H1 (cell line): ENCODE measurements around the gene ITPK1. TPM values are rescaled to one million over a fixed set of nuclear protein-coding genes. Genes with fewer than 3 reads are reported as not detected.

Experiments
- CTCF ChIA-PET: fragments of 300-600 bp; sonication (Branson Sonifier 250); formaldehyde crosslinking; loops from one replicate; lab custom pipeline; 2021; ENCODE audit not compliant: partially characterized antibody; lab: Charles Lee
- POLR2A ChIA-PET: fragments of 300-600 bp; sonication (Branson Sonifier 250); formaldehyde crosslinking; loops from one replicate; lab custom pipeline; 2021; ENCODE audit warnings: inconsistent platforms; ENCODE audit not compliant: partially characterized antibody; lab: Charles Lee
- DNase-seq, 2 experiments: peaks; one replicate each; pipeline versions ENCODE4 v3.0.0 to v3.0.0-alpha.2; 2010 to 2022; ENCODE audit warnings: low spot score in 2 of 2, low read depth in 1 of 2, mixed read lengths in 1 of 2
- FAIRE-seq: peaks from 2 replicates; lab custom pipeline; 2011; peaks lifted over from hg19 to GRCh38; lab: Jason Lieb, UNC
- H2AFZ ChIP-seq: 2 replicates; pipeline ENCODE4 v1.8.1; 2012; ENCODE audit warnings: low read length, inconsistent platforms
- H2AK5ac ChIP-seq: 2 replicates; pipeline ENCODE4 v1.6.1; 2013; ENCODE audit warnings: low read depth, low read length
- H2BK120ac ChIP-seq: replicated peaks from 2 replicates; pipeline ENCODE3; 2013; ENCODE audit warnings: low read depth, low read length, inconsistent platforms
- H2BK12ac ChIP-seq: 2 replicates; pipeline ENCODE4 v1.6.1; 2013; ENCODE audit warnings: low read depth, low read length
- H2BK15ac ChIP-seq: 2 replicates; pipeline ENCODE4 v1.6.1; 2013; ENCODE audit warnings: low read length
- H2BK20ac ChIP-seq: 2 replicates; pipeline ENCODE4 v1.6.1; 2013; ENCODE audit warnings: low read length
- H2BK5ac ChIP-seq: 2 replicates; pipeline ENCODE4 v1.6.1; 2013; ENCODE audit warnings: low read depth, low read length
- H3K14ac ChIP-seq: 2 replicates; pipeline ENCODE4 v1.6.1; 2013; ENCODE audit warnings: inconsistent platforms; ENCODE audit not compliant: insufficient read length
- H3K18ac ChIP-seq: 2 replicates; pipeline ENCODE4 v1.6.1; 2013; ENCODE audit warnings: low read length; ENCODE audit errors: extremely low read depth
- H3K23ac ChIP-seq: 2 replicates; pipeline ENCODE4 v1.6.1; 2013; ENCODE audit warnings: inconsistent platforms; ENCODE audit not compliant: insufficient read length
- H3K23me2 ChIP-seq: 2 replicates; pipeline ENCODE4 v1.6.1; 2013; ENCODE audit warnings: low read depth, low read length
- H3K27ac ChIP-seq: 2 replicates; pipeline ENCODE4 v1.6.1; 2011; ENCODE audit warnings: low read depth, low read length, inconsistent platforms
- H3K27me3 ChIP-seq, 4 experiments: replicated peaks in 1 of 4; 1 replicate in 1 of 4; 2 replicates in 3 of 4; pipeline versions ENCODE4 v1.6.1 to v1.8.1; 2011 to 2013; ENCODE audit warnings: low read length in 3 of 4, mild to moderate bottlenecking in 3 of 4, inconsistent platforms in 2 of 4, mixed read lengths in 2 of 4, moderate library complexity in 1 of 4; ENCODE audit not compliant: control insufficient read depth in 3 of 4, insufficient read depth in 3 of 4; ENCODE audit errors: extremely low read depth in 1 of 4
- H3K36me3 ChIP-seq, 4 experiments: 2 replicates each; pipeline versions ENCODE4 v1.6.1 to v1.8.1; 2011 to 2013; ENCODE audit warnings: mild to moderate bottlenecking in 4 of 4, low read length in 3 of 4, moderate library complexity in 2 of 4, control low read depth in 1 of 4, inconsistent platforms in 1 of 4; ENCODE audit not compliant: insufficient read depth in 4 of 4, control insufficient read depth in 2 of 4
- H3K4ac ChIP-seq: replicated peaks from 2 replicates; pipeline ENCODE3; 2013; ENCODE audit warnings: low read length, low read depth, mixed read lengths, inconsistent platforms; ENCODE audit not compliant: insufficient read length
- H3K4me1 ChIP-seq, 4 experiments: replicated peaks in 1 of 4; 1 replicate in 1 of 4; 2 replicates in 3 of 4; pipeline versions ENCODE4 v1.6.1 to v1.8.1; 2011 to 2013; ENCODE audit warnings: low read length in 3 of 4, inconsistent platforms in 2 of 4, mixed read lengths in 1 of 4; ENCODE audit not compliant: insufficient read depth in 4 of 4, control insufficient read depth in 3 of 4
- H3K4me2 ChIP-seq, 2 experiments: 2 replicates each; pipeline versions ENCODE4 v1.6.1 to v1.8.1; 2011 to 2013; ENCODE audit warnings: low read depth in 2 of 2, low read length in 2 of 2, control low read depth in 1 of 2, inconsistent platforms in 1 of 2, mild to moderate bottlenecking in 1 of 2; ENCODE audit not compliant: insufficient read depth in 1 of 2
- H3K4me3 ChIP-seq, 4 experiments: fragments of 200-600, 300-600 bp in 1 of 4; sonication (generic), shearing (Covaris generic), sonication (Bioruptor Twin) in 1 of 4; 2 replicates each; pipeline versions ENCODE4 v1.5.1 to v1.8.1; 2011 to 2016; ENCODE audit warnings: low read length in 4 of 4, low read depth in 3 of 4, control low read depth in 2 of 4, inconsistent platforms in 2 of 4, mild to moderate bottlenecking in 2 of 4, mixed read lengths in 1 of 4, moderate library complexity in 1 of 4; ENCODE audit not compliant: insufficient read depth in 2 of 4; ENCODE audit errors: extremely low read depth in 1 of 4
- H3K56ac ChIP-seq: replicated peaks from 2 replicates; pipeline ENCODE3; 2013; ENCODE audit warnings: low read depth, mild to moderate bottlenecking, mixed read lengths, low read length, inconsistent platforms; ENCODE audit not compliant: insufficient read length
- H3K79me1 ChIP-seq: 2 replicates; pipeline ENCODE4 v1.6.1; 2013; ENCODE audit warnings: low read depth, low read length, control low read depth
- H3K79me2 ChIP-seq, 2 experiments: 2 replicates each; pipeline versions ENCODE4 v1.6.1 to v1.8.1; 2012 to 2013; ENCODE audit warnings: low read length in 2 of 2, mild to moderate bottlenecking in 2 of 2, inconsistent platforms in 1 of 2; ENCODE audit not compliant: insufficient read depth in 2 of 2, control insufficient read depth in 1 of 2
- H3K9ac ChIP-seq, 4 experiments: replicated peaks in 1 of 4; 1 replicate in 1 of 4; 2 replicates in 3 of 4; pipeline versions ENCODE4 v1.6.1 to v1.8.1; 2011 to 2013; ENCODE audit warnings: low read depth in 3 of 4, low read length in 3 of 4, control low read depth in 2 of 4, mild to moderate bottlenecking in 2 of 4, moderate library complexity in 2 of 4, inconsistent platforms in 1 of 4; ENCODE audit errors: extremely low read depth in 1 of 4
- H3K9me3 ChIP-seq, 2 experiments: 2 replicates each; pipeline versions ENCODE4 v1.6.1 to v1.8.1; 2012 to 2013; ENCODE audit warnings: mild to moderate bottlenecking in 2 of 2, moderate library complexity in 2 of 2, control low read depth in 1 of 2, inconsistent platforms in 1 of 2, low read depth in 1 of 2, low read length in 1 of 2, mixed read lengths in 1 of 2; ENCODE audit not compliant: insufficient read depth in 2 of 2
- H4K20me1 ChIP-seq, 2 experiments: replicated peaks in 1 of 2; 2 replicates each; pipeline versions ENCODE3 to v1.8.1; 2011 to 2013; ENCODE audit warnings: inconsistent platforms in 2 of 2, low read length in 2 of 2, mild to moderate bottlenecking in 1 of 2; ENCODE audit not compliant: insufficient read depth in 2 of 2, control insufficient read depth in 1 of 2
- H4K5ac ChIP-seq: 2 replicates; pipeline ENCODE4 v1.6.1; 2013; ENCODE audit warnings: low read length, low read depth, mixed read lengths, inconsistent platforms; ENCODE audit not compliant: insufficient read length
- H4K8ac ChIP-seq: 2 replicates; pipeline ENCODE4 v1.8.0; 2013; ENCODE audit warnings: mild to moderate bottlenecking, moderate library complexity, low read length, inconsistent platforms; ENCODE audit not compliant: insufficient read depth; ENCODE audit errors: extremely low read depth
- H4K91ac ChIP-seq: replicated peaks from 2 replicates; pipeline ENCODE3; 2013; ENCODE audit warnings: low read length, mixed read lengths, inconsistent platforms; ENCODE audit not compliant: insufficient read length
- KDM5A ChIP-seq: fragments of 200-600 bp; IDR thresholded peaks from 2 replicates; pipeline ENCODE4 v1.7.1; 2012; ENCODE audit warnings: mild to moderate bottlenecking, low read length, inconsistent platforms, mixed read lengths
- WGBS, 2 experiments: shearing (Covaris generic) in 1 of 2; methylation state at CpG; one replicate each; pipeline versions ENCODE4 v1.1.6 to v1.1.7; 2013 to 2015; ENCODE audit warnings: low lambda C conversion rate in 2 of 2, mixed read lengths in 2 of 2, inconsistent platforms in 1 of 2, low coverage in 1 of 2, missing lambda C conversion rate in 1 of 2; ENCODE audit not compliant: insufficient replicate concordance in 2 of 2, insufficient coverage in 1 of 2, insufficient read length in 1 of 2; ENCODE audit errors: extremely low coverage in 1 of 2, missing lambda C conversion rate in 1 of 2; 5-methylcytosine and 5-hydroxymethylcytosine counted together
- polyA plus RNA-seq, 7 experiments: library from polyadenylated mRNA; depleted of rRNA in 3 of 7; stranded (reverse) in 5 of 7; unstranded in 2 of 7; fragments of >200 nt in 5 of 7; fragments of 200-250 nt in 2 of 7; gene quantifications; 1 replicate in 5 of 7; 2 replicates in 1 of 7; 4 replicates in 1 of 7; pipeline versions ENCODE4 v1.2.1 to v1.2.3, GENCODE V29; 2011 to 2013; ENCODE audit warnings: missing spikeins in 2 of 7, mixed read lengths in 2 of 7
- total RNA-seq: library from RNA; stranded (reverse); fragmentation: NEBNext Ultra II Directional; extraction: Animal tissue kit (Norgen Biotek cat#: 25700); gene quantifications from 2 replicates; pipeline ENCODE4 v1.2.1, GENCODE V29; 2021
- TF ChIP-seq, protein P1 (sequence below), 3 experiments: IDR thresholded peaks; 1 replicate in 2 of 3; 2 replicates in 1 of 3; pipeline versions ENCODE4 v1.5.1 to v1.6.1; 2011; ENCODE audit warnings: low read length in 3 of 3, mild to moderate bottlenecking in 3 of 3, inconsistent platforms in 2 of 3, low read depth in 1 of 3, moderate library complexity in 1 of 3; ENCODE audit not compliant: insufficient read depth in 1 of 3; ENCODE audit errors: control extremely low read depth in 1 of 3

The ITPK1 gene
- total and polyA plus RNA-seq, 2 of the 8 experiments (the other 6 are each of a cell fraction or from before 2014, with no cell fraction given), result 108 to 143 TPM

DNA sequence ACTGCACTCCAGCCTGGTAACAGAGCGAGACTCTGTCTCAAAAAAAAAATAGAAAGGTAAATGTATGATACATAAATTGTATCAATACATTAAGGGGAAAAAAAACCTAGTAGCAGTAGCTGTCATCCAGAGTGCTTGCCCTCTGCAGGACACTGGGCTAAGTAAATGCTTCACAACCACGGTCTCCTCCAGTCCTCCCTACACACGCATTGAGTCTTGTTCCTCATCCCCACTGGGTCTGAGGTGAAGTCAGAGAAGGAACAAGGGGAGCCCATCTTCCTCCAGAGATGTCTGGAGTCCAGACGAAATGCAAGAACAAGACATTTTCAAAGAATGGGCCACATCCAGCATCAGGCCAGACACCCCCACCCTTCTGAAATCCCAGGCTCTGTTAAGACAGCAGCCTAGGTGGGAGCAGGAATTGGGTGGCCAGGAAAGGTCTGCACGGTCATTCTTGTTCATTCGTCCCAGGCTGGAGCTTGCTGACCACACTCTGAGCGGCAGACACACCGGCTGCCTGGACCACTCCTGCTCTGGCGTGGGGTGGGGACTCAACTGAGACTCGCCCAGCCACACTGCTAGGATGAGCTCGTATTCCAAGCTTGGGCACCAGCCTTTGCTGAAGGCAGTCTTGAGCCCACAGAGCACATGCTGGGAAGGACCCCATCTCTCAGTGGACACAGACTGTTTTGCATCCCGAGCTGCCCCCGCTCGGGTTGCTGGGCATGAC is 147.3 kb downstream of the ITPK1 start:
- Histone ChIP-seq H3K4me1 (peaks cover 5 to 19% (median 12%) of the 10 kb centered on the region in 4 experiments; a peak in 6 of 7 replicates), H3K14ac (no peak overlapping the region), H4K91ac (no peak overlapping the region), H2BK120ac (no peak overlapping the region), H4K8ac (no peak overlapping the region; the same call in 1 of the 2 replicates), H3K4ac (no peak overlapping the region), H3K36me3 (no peaks in the 10 kb centered on the region), H2BK12ac (no peak overlapping the region; the same call in 1 of the 2 replicates), H3K27ac (no peak overlapping the region), H3K18ac (no peak overlapping the region), H4K5ac (no peak overlapping the region), H2BK5ac (no peak overlapping the region), H3K23ac (no peak overlapping the region), H3K79me1 (peaks cover 6% of the 10 kb centered on the region; the same call in 1 of the 2 replicates), H2AK5ac (no peak overlapping the region), H2BK20ac (no peak overlapping the region), H3K79me2 (peaks cover 0 to 59% of the 10 kb centered on the region in 2 experiments; a peak in 2 of 4 replicates), H3K4me3 (no peak overlapping the region), H2AFZ (no peak overlapping the region), H4K20me1 (peaks cover 5 to 22% of the 10 kb centered on the region in 2 experiments), H3K4me2 (no peak overlapping the region), H3K9me3 (no peaks in the 10 kb centered on the region; a peak in 1 of 4 replicates), H3K27me3 (no peaks in the 10 kb centered on the region), H2BK15ac (no peak overlapping the region), H3K23me2 (no peaks in the 10 kb centered on the region), H3K9ac (no peak overlapping the region), H3K56ac (no peak overlapping the region)
- no peak for DNase-seq
- TF ChIP-seq, protein P1, sequence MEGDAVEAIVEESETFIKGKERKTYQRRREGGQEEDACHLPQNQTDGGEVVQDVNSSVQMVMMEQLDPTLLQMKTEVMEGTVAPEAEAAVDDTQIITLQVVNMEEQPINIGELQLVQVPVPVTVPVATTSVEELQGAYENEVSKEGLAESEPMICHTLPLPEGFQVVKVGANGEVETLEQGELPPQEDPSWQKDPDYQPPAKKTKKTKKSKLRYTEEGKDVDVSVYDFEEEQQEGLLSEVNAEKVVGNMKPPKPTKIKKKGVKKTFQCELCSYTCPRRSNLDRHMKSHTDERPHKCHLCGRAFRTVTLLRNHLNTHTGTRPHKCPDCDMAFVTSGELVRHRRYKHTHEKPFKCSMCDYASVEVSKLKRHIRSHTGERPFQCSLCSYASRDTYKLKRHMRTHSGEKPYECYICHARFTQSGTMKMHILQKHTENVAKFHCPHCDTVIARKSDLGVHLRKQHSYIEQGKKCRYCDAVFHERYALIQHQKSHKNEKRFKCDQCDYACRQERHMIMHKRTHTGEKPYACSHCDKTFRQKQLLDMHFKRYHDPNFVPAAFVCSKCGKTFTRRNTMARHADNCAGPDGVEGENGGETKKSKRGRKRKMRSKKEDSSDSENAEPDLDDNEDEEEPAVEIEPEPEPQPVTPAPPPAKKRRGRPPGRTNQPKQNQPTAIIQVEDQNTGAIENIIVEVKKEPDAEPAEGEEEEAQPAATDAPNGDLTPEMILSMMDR (IDR thresholded peaks at IDR 0.05; ENCODE audit: control extremely low read depth in 1 of 3, insufficient read depth in 1 of 3, low read depth in 1 of 3, low read length in 3 of 3), result no peak
- no peak for TF ChIP-seq KDM5A
- CTCF ChIA-PET, result interaction anchor here (0.6 to 6.5 kb wide), 10 partner anchors 9 to 171 kb away, joined by 3 to 34 read pairs (median 4); no protein-coding TSS in a partner anchor
- 92% methylated on average over 14 of the region's 14 CpGs; no CpG with 5 or more reads in 1 of the 2 experiments for whole genome bisulfite sequencing, 2 experiments
- POLR2A ChIA-PET, result interaction anchor here (1.0 kb wide), 1 partner anchor 22 kb away, joined by 3 read pairs; no protein-coding TSS in a partner anchor
- no peak for FAIRE-seq
